ENCODE results near the gene NCOA4. TPM values are rescaled to one million over a fixed set of nuclear protein-coding genes. Genes with fewer than 3 reads are reported as not detected.
A peak's percentile ranks its signal among the peaks of the same experiment; 100 is the strongest.
"Not testable (repeated sequence)": the region's sequence is repeated elsewhere in the genome, so short reads cannot be mapped to it uniquely, and the experiment has no call there.

NCOA4 gene
- total RNA-seq, 1 experiment from 2014 or later, result 69.4 TPM

DNA sequence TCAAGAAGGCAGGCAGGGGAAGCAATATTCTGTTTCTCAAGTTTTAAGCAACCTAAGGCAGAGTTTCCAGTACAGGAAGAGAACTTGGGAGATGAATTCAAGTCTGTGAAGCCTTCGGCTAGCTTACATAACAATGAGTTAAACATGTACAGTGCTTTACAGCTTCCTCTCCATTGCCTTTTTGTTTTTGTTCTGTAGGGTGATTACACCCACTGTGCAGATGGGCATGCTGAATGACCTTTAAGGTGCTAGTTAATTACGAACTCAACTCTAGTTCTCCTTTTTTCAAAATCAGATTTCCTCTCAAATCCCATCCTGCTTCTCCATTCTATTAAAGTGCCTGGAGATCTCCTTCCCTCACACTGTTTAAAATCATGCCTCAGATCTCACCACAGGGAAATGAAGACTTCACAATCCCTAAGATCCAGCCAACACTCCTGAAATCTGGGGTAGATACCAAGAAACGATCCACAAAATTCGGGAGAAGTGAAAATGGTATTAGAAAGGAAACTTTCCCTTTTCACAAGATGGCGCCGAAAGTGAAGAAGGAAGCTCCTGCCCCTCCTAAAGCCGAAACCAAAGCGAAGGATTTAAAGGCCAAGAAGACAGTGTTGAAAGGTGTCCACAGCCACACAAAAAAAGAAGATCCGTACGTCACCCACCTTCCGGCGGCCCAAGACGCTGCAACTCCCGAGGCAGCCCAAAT is 32.5 kb upstream of the NCOA4 start:
- POLR2A ChIA-PET, result no interaction called here
- Mint-ChIP-seq H3K27me3 (ENCODE audit: low read depth) (no peaks in the 10 kb centered on the region), H3K4me3 (no peak overlapping the region), H3K27ac (no peak overlapping the region), H3K36me3 (no peaks in the 10 kb centered on the region), H3K4me1 (peaks cover 11% of the 10 kb centered on the region), H3K9me3 (0 out of 2 replicates have a peak, but pooled peaks cover 4% of the 10 kb centered on the region)
- no peak for ATAC-seq
- CTCF ChIA-PET, result no interaction called here
- TF ChIP-seq EMX1 (CRISPR knock-in tag; IDR thresholded peaks at IDR 0.05) (no peak), TEAD4 (CRISPR knock-in tag; IDR thresholded peaks at IDR 0.05) (no peak), NR3C1 (CRISPR knock-in tag; conservative IDR thresholded peaks at IDR 0.05; ENCODE audit: low read depth) (no peak)
- TF ChIP-seq, protein P1, sequence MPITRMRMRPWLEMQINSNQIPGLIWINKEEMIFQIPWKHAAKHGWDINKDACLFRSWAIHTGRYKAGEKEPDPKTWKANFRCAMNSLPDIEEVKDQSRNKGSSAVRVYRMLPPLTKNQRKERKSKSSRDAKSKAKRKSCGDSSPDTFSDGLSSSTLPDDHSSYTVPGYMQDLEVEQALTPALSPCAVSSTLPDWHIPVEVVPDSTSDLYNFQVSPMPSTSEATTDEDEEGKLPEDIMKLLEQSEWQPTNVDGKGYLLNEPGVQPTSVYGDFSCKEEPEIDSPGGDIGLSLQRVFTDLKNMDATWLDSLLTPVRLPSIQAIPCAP (CRISPR knock-in tag; IDR thresholded peaks at IDR 0.05), result no peak
- no peak for DNase-seq (ENCODE audit: low spot score)

DNA sequence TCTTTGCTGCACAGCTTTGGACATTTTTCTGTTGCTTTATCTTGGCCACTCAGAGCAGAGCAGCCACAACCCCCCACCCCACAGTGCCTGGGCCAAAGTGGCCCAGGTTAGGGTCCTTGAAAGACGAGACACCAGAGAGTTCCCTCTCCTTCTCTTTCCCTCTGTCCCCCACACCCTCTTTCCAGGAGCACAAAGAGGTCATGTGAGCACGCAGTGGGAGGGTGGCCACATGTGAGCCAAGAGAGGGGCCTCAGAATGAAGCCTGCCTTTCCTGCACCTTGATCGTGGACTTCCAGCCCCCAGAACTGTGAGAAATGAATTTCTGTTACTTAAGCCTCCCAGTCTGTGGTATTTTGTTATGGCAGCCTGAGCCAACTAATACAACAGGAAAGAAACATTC is 30.3 kb upstream of the NCOA4 start:
- no peak for ATAC-seq
- TF ChIP-seq IRF2 (CRISPR knock-in tag; IDR thresholded peaks at IDR 0.05; ENCODE audit: borderline replicate concordance, low read depth), result no peak
- TF ChIP-seq, protein P2, sequence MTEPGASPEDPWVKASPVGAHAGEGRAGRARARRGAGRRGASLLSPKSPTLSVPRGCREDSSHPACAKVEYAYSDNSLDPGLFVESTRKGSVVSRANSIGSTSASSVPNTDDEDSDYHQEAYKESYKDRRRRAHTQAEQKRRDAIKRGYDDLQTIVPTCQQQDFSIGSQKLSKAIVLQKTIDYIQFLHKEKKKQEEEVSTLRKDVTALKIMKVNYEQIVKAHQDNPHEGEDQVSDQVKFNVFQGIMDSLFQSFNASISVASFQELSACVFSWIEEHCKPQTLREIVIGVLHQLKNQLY (CRISPR knock-in tag; IDR thresholded peaks at IDR 0.05), result no peak
- TF ChIP-seq, protein P3, sequence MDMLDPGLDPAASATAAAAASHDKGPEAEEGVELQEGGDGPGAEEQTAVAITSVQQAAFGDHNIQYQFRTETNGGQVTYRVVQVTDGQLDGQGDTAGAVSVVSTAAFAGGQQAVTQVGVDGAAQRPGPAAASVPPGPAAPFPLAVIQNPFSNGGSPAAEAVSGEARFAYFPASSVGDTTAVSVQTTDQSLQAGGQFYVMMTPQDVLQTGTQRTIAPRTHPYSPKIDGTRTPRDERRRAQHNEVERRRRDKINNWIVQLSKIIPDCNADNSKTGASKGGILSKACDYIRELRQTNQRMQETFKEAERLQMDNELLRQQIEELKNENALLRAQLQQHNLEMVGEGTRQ (CRISPR knock-in tag; IDR thresholded peaks at IDR 0.05), result 0 out of 2 replicates have a peak, but pooled peaks have one; percentile 52
- TF ChIP-seq PRRX2 (CRISPR knock-in tag; IDR thresholded peaks at IDR 0.05), result no peak
- H3K27me3 Mint-ChIP-seq (ENCODE audit: low read depth), result no peaks in the 10 kb centered on the region
- peaks cover 10% of the 10 kb centered on the region for H3K4me1 Mint-ChIP-seq
- DNase-seq (ENCODE audit: low spot score), result no peak
- POLR2A ChIA-PET, result no interaction called here
- no peaks in the 10 kb centered on the region for H3K36me3 Mint-ChIP-seq
- CTCF ChIA-PET, result no interaction called here
- H3K27ac Mint-ChIP-seq, result no peak overlapping the region
- H3K9me3 Mint-ChIP-seq, result peaks cover 14% of the 10 kb centered on the region
- H3K4me3 Mint-ChIP-seq, result no peak overlapping the region

DNA sequence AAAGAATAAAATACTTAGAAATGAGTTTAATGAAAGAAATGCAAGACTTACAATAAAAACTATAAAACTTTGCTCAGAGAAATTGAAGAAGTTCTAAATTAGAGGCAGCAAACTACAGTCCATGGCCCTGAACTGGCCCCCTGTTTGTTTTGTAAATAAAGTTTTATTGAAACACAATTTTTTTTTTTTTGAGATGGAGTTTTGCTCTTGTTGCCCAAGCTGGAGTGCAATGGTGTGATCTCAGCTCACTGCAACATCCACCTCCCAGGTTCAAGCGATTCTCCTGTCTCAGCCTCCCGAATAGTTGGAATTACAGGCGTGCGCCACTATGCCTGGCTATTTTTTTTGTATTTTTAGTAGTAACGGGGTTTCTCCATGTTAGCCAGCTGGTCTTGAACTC is 27.5 kb upstream of the NCOA4 start:
- POLR2A ChIA-PET; ATAC-seq; H3K27me3 Mint-ChIP-seq (ENCODE audit: low read depth); DNase-seq (ENCODE audit: low spot score); CTCF ChIA-PET; H3K27ac Mint-ChIP-seq; H3K36me3 Mint-ChIP-seq; H3K4me3 Mint-ChIP-seq: not testable (repeated sequence)
- peaks cover 10% of the 10 kb centered on the region for H3K9me3 Mint-ChIP-seq
- peaks cover 32% of the 10 kb centered on the region for H3K4me1 Mint-ChIP-seq

DNA sequence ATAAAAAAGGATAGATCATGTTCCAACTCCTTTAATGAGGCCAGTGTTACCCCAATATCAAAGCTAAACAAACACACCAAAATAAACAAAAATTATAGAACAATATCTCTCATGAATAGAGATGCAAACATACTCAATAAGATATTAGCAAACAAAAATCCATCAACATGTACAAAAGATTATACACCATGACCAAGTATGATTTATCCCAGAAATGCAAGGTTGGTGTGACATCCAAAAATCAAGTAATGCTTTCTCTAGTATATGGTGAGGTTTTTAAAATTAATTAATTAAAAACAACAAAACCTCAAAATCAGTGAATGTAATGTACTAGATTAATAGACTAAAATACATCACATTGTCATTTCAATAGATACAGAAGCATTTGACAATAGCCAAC is 26.6 kb upstream of the NCOA4 start:
- H3K27me3 Mint-ChIP-seq (ENCODE audit: low read depth), result no peaks in the 10 kb centered on the region; the same call in 1 of the 2 replicates
- H3K4me1 Mint-ChIP-seq, result peaks cover 34% of the 10 kb centered on the region
- H3K27ac Mint-ChIP-seq, result no peak overlapping the region
- H3K36me3 Mint-ChIP-seq, result no peaks in the 10 kb centered on the region
- ChIA-PET POLR2A (no interaction called here), CTCF (no interaction called here)
- H3K4me3 Mint-ChIP-seq, result no peak overlapping the region
- no peak for ATAC-seq
- no peak for DNase-seq (ENCODE audit: low spot score)
- H3K9me3 Mint-ChIP-seq, result peaks cover 10% of the 10 kb centered on the region
- TF ChIP-seq, protein P4, sequence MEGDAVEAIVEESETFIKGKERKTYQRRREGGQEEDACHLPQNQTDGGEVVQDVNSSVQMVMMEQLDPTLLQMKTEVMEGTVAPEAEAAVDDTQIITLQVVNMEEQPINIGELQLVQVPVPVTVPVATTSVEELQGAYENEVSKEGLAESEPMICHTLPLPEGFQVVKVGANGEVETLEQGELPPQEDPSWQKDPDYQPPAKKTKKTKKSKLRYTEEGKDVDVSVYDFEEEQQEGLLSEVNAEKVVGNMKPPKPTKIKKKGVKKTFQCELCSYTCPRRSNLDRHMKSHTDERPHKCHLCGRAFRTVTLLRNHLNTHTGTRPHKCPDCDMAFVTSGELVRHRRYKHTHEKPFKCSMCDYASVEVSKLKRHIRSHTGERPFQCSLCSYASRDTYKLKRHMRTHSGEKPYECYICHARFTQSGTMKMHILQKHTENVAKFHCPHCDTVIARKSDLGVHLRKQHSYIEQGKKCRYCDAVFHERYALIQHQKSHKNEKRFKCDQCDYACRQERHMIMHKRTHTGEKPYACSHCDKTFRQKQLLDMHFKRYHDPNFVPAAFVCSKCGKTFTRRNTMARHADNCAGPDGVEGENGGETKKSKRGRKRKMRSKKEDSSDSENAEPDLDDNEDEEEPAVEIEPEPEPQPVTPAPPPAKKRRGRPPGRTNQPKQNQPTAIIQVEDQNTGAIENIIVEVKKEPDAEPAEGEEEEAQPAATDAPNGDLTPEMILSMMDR (IDR thresholded peaks at IDR 0.05), result no peak
- no peak for TF ChIP-seq ZNF423 (CRISPR knock-in tag; IDR thresholded peaks at IDR 0.05)
- TF ChIP-seq, protein P2 (CRISPR knock-in tag; IDR thresholded peaks at IDR 0.05), result no peak
- TF ChIP-seq, protein P5, sequence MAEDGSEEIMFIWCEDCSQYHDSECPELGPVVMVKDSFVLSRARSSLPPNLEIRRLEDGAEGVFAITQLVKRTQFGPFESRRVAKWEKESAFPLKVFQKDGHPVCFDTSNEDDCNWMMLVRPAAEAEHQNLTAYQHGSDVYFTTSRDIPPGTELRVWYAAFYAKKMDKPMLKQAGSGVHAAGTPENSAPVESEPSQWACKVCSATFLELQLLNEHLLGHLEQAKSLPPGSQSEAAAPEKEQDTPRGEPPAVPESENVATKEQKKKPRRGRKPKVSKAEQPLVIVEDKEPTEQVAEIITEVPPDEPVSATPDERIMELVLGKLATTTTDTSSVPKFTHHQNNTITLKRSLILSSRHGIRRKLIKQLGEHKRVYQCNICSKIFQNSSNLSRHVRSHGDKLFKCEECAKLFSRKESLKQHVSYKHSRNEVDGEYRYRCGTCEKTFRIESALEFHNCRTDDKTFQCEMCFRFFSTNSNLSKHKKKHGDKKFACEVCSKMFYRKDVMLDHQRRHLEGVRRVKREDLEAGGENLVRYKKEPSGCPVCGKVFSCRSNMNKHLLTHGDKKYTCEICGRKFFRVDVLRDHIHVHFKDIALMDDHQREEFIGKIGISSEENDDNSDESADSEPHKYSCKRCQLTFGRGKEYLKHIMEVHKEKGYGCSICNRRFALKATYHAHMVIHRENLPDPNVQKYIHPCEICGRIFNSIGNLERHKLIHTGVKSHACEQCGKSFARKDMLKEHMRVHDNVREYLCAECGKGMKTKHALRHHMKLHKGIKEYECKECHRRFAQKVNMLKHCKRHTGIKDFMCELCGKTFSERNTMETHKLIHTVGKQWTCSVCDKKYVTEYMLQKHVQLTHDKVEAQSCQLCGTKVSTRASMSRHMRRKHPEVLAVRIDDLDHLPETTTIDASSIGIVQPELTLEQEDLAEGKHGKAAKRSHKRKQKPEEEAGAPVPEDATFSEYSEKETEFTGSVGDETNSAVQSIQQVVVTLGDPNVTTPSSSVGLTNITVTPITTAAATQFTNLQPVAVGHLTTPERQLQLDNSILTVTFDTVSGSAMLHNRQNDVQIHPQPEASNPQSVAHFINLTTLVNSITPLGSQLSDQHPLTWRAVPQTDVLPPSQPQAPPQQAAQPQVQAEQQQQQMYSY (CRISPR knock-in tag; IDR thresholded peaks at IDR 0.05), result no peak
- TF ChIP-seq, protein P6, sequence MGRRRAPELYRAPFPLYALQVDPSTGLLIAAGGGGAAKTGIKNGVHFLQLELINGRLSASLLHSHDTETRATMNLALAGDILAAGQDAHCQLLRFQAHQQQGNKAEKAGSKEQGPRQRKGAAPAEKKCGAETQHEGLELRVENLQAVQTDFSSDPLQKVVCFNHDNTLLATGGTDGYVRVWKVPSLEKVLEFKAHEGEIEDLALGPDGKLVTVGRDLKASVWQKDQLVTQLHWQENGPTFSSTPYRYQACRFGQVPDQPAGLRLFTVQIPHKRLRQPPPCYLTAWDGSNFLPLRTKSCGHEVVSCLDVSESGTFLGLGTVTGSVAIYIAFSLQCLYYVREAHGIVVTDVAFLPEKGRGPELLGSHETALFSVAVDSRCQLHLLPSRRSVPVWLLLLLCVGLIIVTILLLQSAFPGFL (CRISPR knock-in tag; IDR thresholded peaks at IDR 0.05; ENCODE audit: borderline replicate concordance), result no peak
- no peak for TF ChIP-seq NFYB (CRISPR knock-in tag; conservative IDR thresholded peaks at IDR 0.05; ENCODE audit: low read depth)

Measured in WTC11 (cell line).